Endothelial cell of umbilical vein (primary cell): ENCODE results near the gene MALT1. TPM values are rescaled to one million over a fixed set of nuclear protein-coding genes. Genes with fewer than 3 reads are reported as not detected.

Source experiments
- BruUV-seq: library from RNA; stranded (reverse); fragments of 400-500 nt; replicated peaks from 2 replicates; lab custom pipeline; 2021; lab: Mats Ljungman, UMichigan
- CTCF ChIA-PET: fragments of 300-600, 350-600 bp; sonication (Branson Sonifier 250); formaldehyde crosslinking; loops from one replicate; lab custom pipeline; 2021; ENCODE audit warnings: antibody characterized with exemption, inconsistent platforms; lab: Charles Lee
- POLR2A ChIA-PET: fragments of 300-600, 350-600 bp; sonication (Branson Sonifier 250); formaldehyde crosslinking; loops from one replicate; lab custom pipeline; 2021; ENCODE audit warnings: antibody characterized with exemption, inconsistent platforms; lab: Charles Lee
- DNase-seq: peaks from one replicate; pipeline ENCODE4 v3.0.0-alpha.2; 2011; ENCODE audit warnings: low read depth, low spot score
- FAIRE-seq: peaks from 2 replicates; lab custom pipeline; 2011; peaks lifted over from hg19 to GRCh38; lab: Jason Lieb, UNC
- H2AFZ ChIP-seq: 2 replicates; pipeline ENCODE4 v1.6.0; 2012; ENCODE audit warnings: low read depth, low read length, control low read depth, inconsistent platforms
- H3K27ac ChIP-seq: 2 replicates; pipeline ENCODE4 v1.5.1; 2011; ENCODE audit warnings: low read depth, mild to moderate bottlenecking, control low read depth, low read length, moderate library complexity; ENCODE audit not compliant: insufficient read depth
- H3K27me3 ChIP-seq, 2 experiments: 2 replicates each; pipeline versions ENCODE4 v1.6.0 to v1.6.1; 2011; ENCODE audit warnings: low read length in 2 of 2, mixed read lengths in 1 of 2; ENCODE audit not compliant: control insufficient read depth in 2 of 2, insufficient read depth in 2 of 2
- H3K36me3 ChIP-seq, 2 experiments: 2 replicates in 1 of 2; 3 replicates in 1 of 2; pipeline ENCODE4 v1.5.1; 2011; ENCODE audit warnings: low read length in 2 of 2, mild to moderate bottlenecking in 1 of 2, moderate library complexity in 1 of 2; ENCODE audit not compliant: control insufficient read depth in 2 of 2, insufficient read depth in 2 of 2; ENCODE audit errors: extremely low read depth in 1 of 2
- H3K4me1 ChIP-seq: 3 replicates; pipeline ENCODE4 v1.5.1; 2011; ENCODE audit warnings: mild to moderate bottlenecking, low read length; ENCODE audit not compliant: control insufficient read depth, insufficient read depth; ENCODE audit errors: extremely low read depth
- H3K4me2 ChIP-seq: 2 replicates; pipeline ENCODE4 v1.6.1; 2011; ENCODE audit warnings: low read length, control low read depth, mixed read lengths; ENCODE audit not compliant: insufficient read depth
- H3K4me3 ChIP-seq, 3 experiments: fragments of 200-600 bp in 1 of 3; sonication (generic), shearing (Covaris generic) in 1 of 3; replicated peaks in 1 of 3; 2 replicates each; pipeline ENCODE4 v1.5.1; 2011 to 2016; ENCODE audit warnings: control low read depth in 3 of 3, low read length in 3 of 3, mild to moderate bottlenecking in 2 of 3, inconsistent platforms in 1 of 3, low read depth in 1 of 3, moderate library complexity in 1 of 3; ENCODE audit not compliant: insufficient read depth in 1 of 3
- H3K79me2 ChIP-seq: 2 replicates; pipeline ENCODE4 v1.6.0; 2012; ENCODE audit warnings: low read length, inconsistent platforms; ENCODE audit not compliant: control insufficient read depth, insufficient read depth
- H3K9ac ChIP-seq: replicated peaks from 2 replicates; pipeline ENCODE3; 2011; ENCODE audit warnings: low read length, control low read depth; ENCODE audit not compliant: insufficient read depth; ENCODE audit errors: extremely low read depth
- H3K9me1 ChIP-seq: replicated peaks from 3 replicates; pipeline ENCODE4 v1.6.0; 2011; ENCODE audit warnings: mild to moderate bottlenecking, low read length; ENCODE audit not compliant: control insufficient read depth, insufficient read depth; ENCODE audit errors: extremely low read depth
- H3K9me3 ChIP-seq: replicated peaks from 2 replicates; pipeline ENCODE4 v1.5.1; 2012; ENCODE audit warnings: low read length, inconsistent platforms; ENCODE audit not compliant: control insufficient read depth, insufficient read depth
- H4K20me1 ChIP-seq: replicated peaks from 2 replicates; pipeline ENCODE3; 2011; ENCODE audit warnings: mild to moderate bottlenecking, low read length; ENCODE audit not compliant: control insufficient read depth, insufficient read depth; ENCODE audit errors: extremely low read depth
- EZH2 ChIP-seq: IDR thresholded peaks from 2 replicates; pipeline ENCODE4 v1.6.1; 2012; ENCODE audit warnings: borderline replicate concordance, low read depth, mild to moderate bottlenecking, moderate library complexity, low read length, inconsistent platforms; ENCODE audit not compliant: severe bottlenecking
- FOS ChIP-seq: IDR thresholded peaks from 2 replicates; pipeline ENCODE4 v1.6.1; 2011; ENCODE audit warnings: mild to moderate bottlenecking, low read length, moderate library complexity, borderline replicate concordance; ENCODE audit not compliant: insufficient read depth
- GATA2 ChIP-seq: IDR thresholded peaks from 2 replicates; pipeline ENCODE4 v1.7.0; 2011; ENCODE audit warnings: low read depth, mild to moderate bottlenecking, moderate library complexity, mixed read lengths, low read length; ENCODE audit not compliant: insufficient read length, insufficient read depth
- JUN ChIP-seq: IDR thresholded peaks from 2 replicates; pipeline ENCODE4 v1.6.1; 2011; ENCODE audit warnings: borderline replicate concordance, low read depth; ENCODE audit not compliant: insufficient read length, insufficient read depth
- MYC ChIP-seq: IDR thresholded peaks from one replicate; pipeline ENCODE4 v1.6.1; 2011; ENCODE audit warnings: mild to moderate bottlenecking, low read depth, low read length
- POLR2A ChIP-seq: IDR thresholded peaks from 2 replicates; pipeline ENCODE4 v1.6.1; 2012; ENCODE audit warnings: low read depth, mild to moderate bottlenecking, control low read depth, low read length
- POLR2AphosphoS5 ChIP-seq: IDR thresholded peaks from 2 replicates; pipeline ENCODE4 v1.6.1; 2012; ENCODE audit warnings: low read depth, mild to moderate bottlenecking, control low read depth, low read length, moderate library complexity; ENCODE audit not compliant: insufficient read depth
- dilution Hi-C: fragments of 300-500 bp; cut with MboI; formaldehyde crosslinking; loops from one replicate; pipeline ENCODE4 v1.15.0; 2019; ENCODE audit warnings: low sequenced_read_pairs; ENCODE audit not compliant: extremely low pct_ligation_motif_present
- intact Hi-C: fragments of 100-400 bp; cut with micrococcal nuclease; formaldehyde crosslinking; loops from one replicate; pipeline ENCODE4 v1.10.0; 2022
- polyA plus RNA-seq, 4 experiments: library from polyadenylated mRNA; depleted of rRNA in 3 of 4; stranded (reverse) in 3 of 4; unstranded in 1 of 4; fragments of >200 nt; gene quantifications; 2 replicates each; pipeline versions ENCODE4 v1.2.1 to v1.2.3, GENCODE V29; 2011 to 2012; ENCODE audit warnings: missing spikeins in 1 of 4
- total RNA-seq: library from RNA; stranded (reverse); gene quantifications from 2 replicates; pipeline ENCODE4 v1.2.3, GENCODE V29; 2021
- TF ChIP-seq, protein P1 (sequence below): IDR thresholded peaks from 2 replicates; pipeline ENCODE4 v1.6.1; 2011; ENCODE audit not compliant: insufficient read depth, insufficient read length
- TF ChIP-seq, protein P2 (sequence below), 2 donors: IDR thresholded peaks; 1 replicate in 1 of 2; 2 replicates in 1 of 2; pipeline ENCODE4 v1.5.1; 2011; ENCODE audit warnings: low read length in 2 of 2, mild to moderate bottlenecking in 2 of 2, moderate library complexity in 2 of 2, control low read depth in 1 of 2, inconsistent platforms in 1 of 2, low read depth in 1 of 2; ENCODE audit not compliant: insufficient read depth in 1 of 2; ENCODE audit errors: extremely low read depth in 1 of 2

Gene MALT1
- total and polyA plus RNA-seq, 2 donors (not counting 3 experiments of a cell fraction or from before 2014, with no cell fraction given) = 2.8 to 5.1 TPM

DNA sequence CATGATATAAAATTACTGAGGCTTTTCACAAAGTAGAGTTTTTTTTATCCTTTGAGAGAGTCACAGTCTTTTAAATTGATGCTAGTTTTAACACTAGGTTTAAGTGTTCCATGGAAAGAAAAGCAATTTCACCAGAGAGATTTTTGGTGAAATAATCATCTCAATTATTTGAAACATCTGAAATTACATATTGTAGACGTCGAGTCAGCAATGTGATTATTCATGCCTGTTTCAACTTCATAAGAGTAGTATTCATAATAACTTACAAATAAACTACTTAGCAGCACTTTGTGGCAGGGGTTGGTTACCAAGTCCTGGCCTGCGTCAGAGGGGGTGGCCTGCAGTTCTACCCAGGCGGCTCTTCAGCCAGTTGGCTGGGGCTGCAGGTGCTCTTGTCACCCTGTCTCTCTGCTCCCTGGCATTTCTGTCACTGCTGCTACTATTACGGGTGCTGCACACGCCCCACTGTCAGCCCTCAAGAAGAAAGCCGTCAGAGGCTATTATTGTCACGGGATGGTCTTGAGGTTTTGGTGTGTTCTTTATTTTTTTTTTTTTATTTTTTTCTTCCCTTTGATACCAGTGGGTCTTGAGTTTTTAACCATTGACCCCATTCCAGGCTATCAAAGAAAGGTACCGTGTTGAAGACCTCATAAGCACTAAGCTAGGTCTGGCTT lies 50.4 kb downstream of the MALT1 start:
- Histone ChIP-seq H3K4me3 (no peak overlapping the region), H3K27me3 (no peaks in the 10 kb centered on the region), H3K4me1 (no peaks in the 10 kb centered on the region), H3K9me1 (no peaks in the 10 kb centered on the region), H4K20me1 (no peaks in the 10 kb centered on the region), H3K27ac (no peak overlapping the region), H3K9ac (no peak overlapping the region), H3K4me2 (no peak overlapping the region), H3K79me2 (no peaks in the 10 kb centered on the region), H3K36me3 (no peaks in the 10 kb centered on the region), H3K9me3 (no peaks in the 10 kb centered on the region), H2AFZ (no peak overlapping the region)
- intact Hi-C loops (no loop called here), dilution Hi-C loops (no loop called here)
- ChIA-PET CTCF (interaction anchor here (1.0 kb wide), 2 partner anchors 42 to 47 kb away, joined by 3 read pairs; no protein-coding TSS in a partner anchor), POLR2A (no interaction called here)
- no TSS peak for BruUV-seq
- TF ChIP-seq, protein P1, sequence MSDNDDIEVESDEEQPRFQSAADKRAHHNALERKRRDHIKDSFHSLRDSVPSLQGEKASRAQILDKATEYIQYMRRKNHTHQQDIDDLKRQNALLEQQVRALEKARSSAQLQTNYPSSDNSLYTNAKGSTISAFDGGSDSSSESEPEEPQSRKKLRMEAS = no peak
- TF ChIP-seq, protein P2, sequence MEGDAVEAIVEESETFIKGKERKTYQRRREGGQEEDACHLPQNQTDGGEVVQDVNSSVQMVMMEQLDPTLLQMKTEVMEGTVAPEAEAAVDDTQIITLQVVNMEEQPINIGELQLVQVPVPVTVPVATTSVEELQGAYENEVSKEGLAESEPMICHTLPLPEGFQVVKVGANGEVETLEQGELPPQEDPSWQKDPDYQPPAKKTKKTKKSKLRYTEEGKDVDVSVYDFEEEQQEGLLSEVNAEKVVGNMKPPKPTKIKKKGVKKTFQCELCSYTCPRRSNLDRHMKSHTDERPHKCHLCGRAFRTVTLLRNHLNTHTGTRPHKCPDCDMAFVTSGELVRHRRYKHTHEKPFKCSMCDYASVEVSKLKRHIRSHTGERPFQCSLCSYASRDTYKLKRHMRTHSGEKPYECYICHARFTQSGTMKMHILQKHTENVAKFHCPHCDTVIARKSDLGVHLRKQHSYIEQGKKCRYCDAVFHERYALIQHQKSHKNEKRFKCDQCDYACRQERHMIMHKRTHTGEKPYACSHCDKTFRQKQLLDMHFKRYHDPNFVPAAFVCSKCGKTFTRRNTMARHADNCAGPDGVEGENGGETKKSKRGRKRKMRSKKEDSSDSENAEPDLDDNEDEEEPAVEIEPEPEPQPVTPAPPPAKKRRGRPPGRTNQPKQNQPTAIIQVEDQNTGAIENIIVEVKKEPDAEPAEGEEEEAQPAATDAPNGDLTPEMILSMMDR (IDR thresholded peaks at IDR 0.05; ENCODE audit: extremely low read depth in 1 of 2, insufficient read depth in 1 of 2, low read depth in 1 of 2, low read length in 2 of 2) = no peak
- TF ChIP-seq FOS = no peak
- TF ChIP-seq POLR2A = no peak
- no peak for TF ChIP-seq MYC
- TF ChIP-seq JUN = no peak
- no peak for TF ChIP-seq GATA2
- no peak for TF ChIP-seq POLR2AphosphoS5
- TF ChIP-seq EZH2 = no peak
- no peak for DNase-seq
- FAIRE-seq = no peak
